G401.6 (cell line): ENCODE results near the gene PGM5.

Experiments used
- FAIRE-seq: peaks from 2 replicates; lab custom pipeline; 2012; peaks lifted over from hg19 to GRCh38; lab: Jason Lieb, UNC

The PGM5 gene

GRCh38 chr9:68540712-68541535, 184.5 kb downstream of the PGM5 start, which contains the start of gene TMEM252:
TMEM252 (minus strand) TSS chr9:68540883; CDS start chr9:68540814, 69 bp downstream.
- no peak for FAIRE-seq

DNA sequence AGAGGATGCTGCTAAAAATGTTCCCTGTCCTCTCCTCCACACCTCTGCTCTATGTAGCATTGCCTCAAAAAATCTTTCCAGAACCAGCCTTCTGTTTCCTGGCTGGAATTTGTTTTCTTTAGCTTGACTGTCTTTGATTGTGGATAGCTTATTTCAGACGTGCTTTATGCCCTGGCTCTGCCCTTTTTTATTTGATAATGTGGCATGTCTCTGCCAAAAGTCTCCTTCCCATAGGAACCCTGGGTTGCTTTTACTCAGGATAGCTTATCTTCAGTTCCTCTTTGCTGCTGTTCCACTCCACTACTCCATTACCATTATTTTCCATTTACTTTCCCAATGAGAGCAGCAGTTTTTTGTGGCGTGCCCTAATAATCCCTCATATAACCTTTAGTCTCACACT, 185.2 kb downstream of the PGM5 start:
- FAIRE-seq, result no peak

- FAIRE-seq, result no peak
Observed at GRCh38 chr9:68545033-68545705, 188.8 kb downstream of the PGM5 start.

DNA sequence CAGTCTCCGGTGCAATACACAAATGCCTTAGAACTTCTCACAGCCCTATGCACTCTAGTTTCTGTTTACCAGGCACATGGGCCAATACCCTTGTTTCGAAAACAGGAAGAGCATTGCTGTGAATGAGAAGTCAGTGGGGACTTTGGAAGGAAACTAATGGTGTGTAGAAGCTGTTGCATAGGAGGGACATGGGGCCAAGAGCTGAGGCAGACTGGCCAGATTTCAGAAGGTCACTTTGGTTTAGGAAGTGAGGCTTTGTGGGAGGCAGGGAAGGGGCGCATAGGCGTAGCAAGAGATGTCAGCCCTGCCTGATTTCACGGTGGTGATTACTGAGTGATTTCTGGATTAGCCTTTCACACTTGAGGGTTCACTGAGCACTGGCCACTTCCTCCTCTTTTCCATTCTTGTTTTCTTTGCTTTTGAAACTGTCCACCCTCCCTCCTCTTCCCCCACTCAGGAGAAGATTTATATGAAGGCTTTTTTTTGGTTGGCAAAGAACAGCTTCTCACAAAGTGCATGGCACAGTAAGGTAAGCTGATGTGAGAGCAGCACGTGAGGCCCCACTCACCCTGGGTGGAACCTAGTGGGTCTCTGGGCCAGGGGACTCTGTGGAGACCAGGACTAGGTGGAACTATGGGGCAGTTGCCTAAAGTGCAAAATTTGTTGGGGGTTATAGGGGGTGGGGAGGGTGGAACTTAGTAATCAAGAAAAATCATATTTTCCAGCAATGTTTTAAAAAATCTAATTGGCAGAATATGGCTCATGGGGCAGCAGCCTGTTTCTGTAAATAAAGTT, 190.4 kb downstream of the PGM5 start:
- no peak for FAIRE-seq

DNA sequence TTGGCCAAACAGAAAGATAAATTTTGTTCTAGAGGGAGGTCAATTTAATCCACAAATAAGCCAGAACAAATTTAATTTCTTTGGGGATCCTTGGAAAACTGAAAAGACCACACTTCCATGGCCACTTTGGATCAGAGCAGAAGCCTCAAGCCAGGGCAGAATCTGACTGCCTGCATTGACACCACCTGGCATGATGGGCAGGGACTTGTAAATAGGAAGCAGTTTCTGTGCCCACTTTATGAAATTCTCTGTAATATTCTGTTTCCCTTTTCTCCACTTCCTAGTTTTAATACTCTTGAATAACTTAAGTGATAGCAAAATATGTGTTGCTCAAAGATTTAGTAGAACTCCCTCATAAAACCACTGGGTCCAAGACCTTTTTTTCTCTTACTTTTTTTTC, 191.0 kb downstream of the PGM5 start:
- no peak for FAIRE-seq

GRCh38 chr9:68548241-68548640, 191.8 kb downstream of the PGM5 start:
- no peak for FAIRE-seq

GRCh38 chr9:68551191-68551590, 194.8 kb downstream of the PGM5 start:
- no peak for FAIRE-seq

DNA sequence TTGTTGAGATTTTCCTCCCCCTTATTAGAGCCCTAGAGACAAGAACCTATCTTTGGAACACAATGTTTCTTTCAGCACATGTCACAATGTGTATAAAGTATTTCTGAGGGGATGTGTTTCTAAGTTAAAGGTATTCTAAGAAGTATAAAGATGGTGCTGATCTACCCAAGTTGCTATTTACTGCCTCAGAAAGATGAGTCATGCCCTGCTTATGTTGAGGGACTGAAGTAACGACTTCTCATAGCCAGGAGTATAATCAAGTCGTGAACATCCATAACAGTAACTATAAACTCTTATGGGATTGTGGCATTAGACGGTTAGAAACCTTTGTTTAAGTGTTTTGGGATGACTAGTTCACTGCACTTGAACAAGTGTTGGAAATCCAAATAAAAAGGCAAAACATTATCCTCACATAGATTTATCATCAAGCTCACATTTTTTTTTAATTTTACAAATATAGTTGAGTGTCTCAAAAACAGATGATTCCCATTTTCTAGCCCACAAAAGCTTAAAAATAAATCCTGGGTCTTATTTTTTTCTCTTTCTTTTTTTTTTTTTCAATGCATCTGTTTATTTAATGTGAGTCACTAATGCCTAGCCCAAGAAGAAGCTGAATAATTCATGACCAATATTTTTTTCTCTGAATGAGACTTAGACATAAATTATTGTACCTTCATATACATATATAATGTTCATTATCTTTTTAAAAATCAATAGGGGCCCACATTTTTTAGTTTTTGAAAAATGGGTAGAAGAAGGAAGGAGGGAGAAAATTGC, 196.5 kb downstream of the PGM5 start:
- no peak for FAIRE-seq

- no peak for FAIRE-seq
Observed at GRCh38 chr9:68555437-68556150, 199.2 kb downstream of the PGM5 start.

DNA sequence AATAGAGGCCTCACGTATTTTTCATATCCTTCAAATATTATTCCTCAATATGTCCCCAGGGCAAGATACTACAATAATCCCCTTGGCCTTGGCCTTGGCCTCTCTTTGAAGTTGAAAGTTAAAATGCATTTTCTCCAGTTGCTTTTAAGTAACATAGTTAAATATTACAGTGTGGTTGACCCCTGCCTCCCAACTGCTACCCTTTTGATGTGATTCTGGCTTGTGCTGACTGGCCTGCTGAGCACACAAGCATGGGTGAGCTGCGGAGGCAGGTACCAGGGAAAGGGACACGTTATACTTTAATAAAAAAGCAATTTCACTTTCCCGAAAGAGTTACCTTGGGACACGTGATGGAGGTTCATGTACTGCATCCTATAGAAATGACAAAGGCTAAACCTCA, 202.1 kb downstream of the PGM5 start:
- FAIRE-seq, result no peak

DNA sequence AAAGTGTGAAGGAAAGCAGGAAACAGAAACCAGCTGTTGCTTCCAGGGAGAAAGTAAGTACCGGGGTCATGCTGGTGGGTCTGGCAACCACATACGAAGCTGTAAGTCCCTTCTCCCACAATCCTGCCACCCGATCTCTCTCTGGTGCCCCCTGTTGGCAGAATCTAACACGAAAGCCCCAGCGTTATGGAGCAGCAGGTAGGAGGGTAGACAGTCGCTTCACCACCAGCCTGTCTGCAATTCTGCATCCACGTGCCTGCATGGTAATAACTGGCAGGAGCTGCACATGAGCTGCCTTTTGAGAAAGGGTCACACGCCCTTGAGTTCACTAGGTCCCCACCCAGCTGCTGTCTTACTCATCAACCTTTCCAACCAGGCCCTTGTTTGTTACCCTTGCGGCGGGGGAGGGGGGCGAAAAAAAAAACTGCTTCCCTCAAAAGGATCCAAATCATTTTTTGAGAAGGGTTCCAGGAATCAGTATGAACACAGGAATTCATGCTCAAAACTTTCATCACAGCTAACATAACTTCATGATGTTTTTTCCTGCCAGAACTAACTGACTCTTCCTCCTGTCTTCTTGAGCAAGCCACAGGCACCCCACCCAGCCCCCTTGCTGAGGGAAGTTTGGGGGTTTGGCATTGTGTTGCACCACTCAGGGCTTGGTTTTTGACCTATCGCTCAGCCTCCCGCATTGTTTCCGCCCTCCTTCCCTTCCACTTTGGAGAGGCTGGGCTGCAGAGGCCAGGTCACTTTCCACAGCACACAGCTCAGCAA, 203.8 kb downstream of the PGM5 start:
- no peak for FAIRE-seq

- FAIRE-seq, result no peak
Observed at GRCh38 chr9:68562461-68562860, 206.1 kb downstream of the PGM5 start.

GRCh38 chr9:68567565-68567964, 211.2 kb downstream of the PGM5 start:
- FAIRE-seq, result no peak

GRCh38 chr9:68574150-68574549, 217.7 kb downstream of the PGM5 start:
- no peak for FAIRE-seq

DNA sequence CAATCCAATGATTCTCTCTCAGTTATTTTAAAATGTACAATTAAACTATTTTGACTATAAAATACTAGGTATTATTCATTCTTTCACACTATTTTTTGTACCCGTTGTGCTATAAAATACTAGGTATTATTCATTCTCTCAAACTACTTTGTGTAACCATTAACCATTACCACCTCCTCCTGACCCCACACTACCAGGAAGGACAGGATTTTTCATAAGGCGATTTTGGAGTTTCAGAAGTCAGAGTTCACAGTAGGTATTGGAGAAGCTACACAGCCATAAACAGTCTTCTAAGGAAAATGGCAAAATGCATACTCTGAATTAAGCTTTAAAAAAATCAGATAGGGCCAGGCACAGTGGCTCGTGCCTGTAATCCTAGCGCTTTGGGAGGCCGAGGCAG, 219.4 kb downstream of the PGM5 start:
- FAIRE-seq, result no peak

- no peak for FAIRE-seq
Observed at GRCh38 chr9:68577774-68578591, 221.6 kb downstream of the PGM5 start.
